HL-60 (cell line): ENCODE data around the gene B4GALT1.

Source experiments
- CTCF ChIP-seq: IDR thresholded peaks from one replicate; pipeline ENCODE4 v1.5.1; 2011; ENCODE audit warnings: low read length, control low read depth, inconsistent platforms; ENCODE audit not compliant: insufficient read depth
- GABPA ChIP-seq: IDR thresholded peaks from 2 replicates; pipeline ENCODE4 v1.6.1; 2012; ENCODE audit warnings: low read depth
- POLR2AphosphoS5 ChIP-seq: IDR thresholded peaks from 2 replicates; pipeline ENCODE4 v1.6.1; 2012; ENCODE audit warnings: low read depth
- REST ChIP-seq: IDR thresholded peaks from 2 replicates; pipeline ENCODE4 v1.6.1; 2012; ENCODE audit warnings: low read depth; ENCODE audit not compliant: insufficient replicate concordance
- SPI1 ChIP-seq: IDR thresholded peaks from 2 replicates; pipeline ENCODE4 v1.6.1; 2012; ENCODE audit warnings: low read depth, mild to moderate bottlenecking, borderline replicate concordance

- TF ChIP-seq CTCF (no peak), POLR2AphosphoS5 (0 out of 2 replicates have a peak, but pooled peaks have one; percentile 42), SPI1 (no peak), REST (no peak), GABPA (no peak)
These were observed 27.5 kb downstream of the B4GALT1 start for GRCh38 chr9:33139421-33140228.
